Stimulated activated CD4-positive, alpha-beta T cell treated with anti-CD3 and anti-CD28 coated beads, TNF-alpha, amount 100 ng/mL, for 24 hours (primary cell): ENCODE data around the gene RBM39.
"Not testable (repeated sequence)": the region's sequence is repeated elsewhere in the genome, so short reads cannot be mapped to it uniquely, and the experiment has no call there.

Experiments
- DNase-seq, 3 experiments: peaks; one replicate each; pipeline ENCODE4 v3.0.0-alpha.2; 2020; ENCODE audit warnings: low read depth in 3 of 3

The RBM39 gene

GRCh38 chr20:35756404-35756803 is 14.3 kb upstream of the RBM39 start:
- DNase-seq: no peak

GRCh38 chr20:35750611-35751010 is 8.6 kb upstream of the RBM39 start:
- no peak for DNase-seq

GRCh38 chr20:35744492-35744841 is 2.4 kb upstream of the RBM39 start:
- DNase-seq: not testable (repeated sequence)

- DNase-seq: peak in 1 of 3 experiments; percentile 16
Measured at GRCh38 chr20:35743693-35744491, 1.8 kb upstream of the RBM39 start.

GRCh38 chr20:35742741-35743523 is 872 bp upstream of the RBM39 start:
- no peak for DNase-seq

GRCh38 chr20:35739294-35740163 is 2.5 kb downstream of the RBM39 start:
- DNase-seq: no peak

GRCh38 chr20:35738410-35739179 is 3.5 kb downstream of the RBM39 start:
- DNase-seq: no peak

- DNase-seq: no peak
Measured at GRCh38 chr20:35737865-35738333, 4.2 kb downstream of the RBM39 start.

GRCh38 chr20:35735826-35736470 is 6.1 kb downstream of the RBM39 start:
- DNase-seq: no peak

GRCh38 chr20:35734777-35735649 is 7.0 kb downstream of the RBM39 start:
- no peak for DNase-seq

- no peak for DNase-seq
Measured at GRCh38 chr20:35734374-35734773, 7.7 kb downstream of the RBM39 start.

- no peak for DNase-seq
Measured at GRCh38 chr20:35732644-35732982, 9.4 kb downstream of the RBM39 start.

- no peak for DNase-seq
Measured at GRCh38 chr20:35731862-35732643, 10.0 kb downstream of the RBM39 start.

GRCh38 chr20:35731469-35731788 is 10.6 kb downstream of the RBM39 start:
- DNase-seq: no peak

GRCh38 chr20:35730583-35731468 is 11.2 kb downstream of the RBM39 start:
- no peak for DNase-seq

- no peak for DNase-seq
Measured at GRCh38 chr20:35729836-35730582, 12.1 kb downstream of the RBM39 start.

- no peak for DNase-seq
Measured at GRCh38 chr20:35729283-35729807, 12.7 kb downstream of the RBM39 start.
